HEK293 (cell line): Measurements from ENCODE around the gene GNPTG.

Source experiments
- MEIS1 ChIP-seq: sonication (generic); formaldehyde crosslinking; IDR thresholded peaks from 2 replicates; pipeline ENCODE4 v1.8.1; 2022; ENCODE audit warnings: missing genetic modification reagents, mild to moderate bottlenecking, borderline replicate concordance
- ZBTB48 ChIP-seq: fragments of 450-650 bp; formaldehyde crosslinking; IDR thresholded peaks from 2 replicates; pipeline ENCODE4 v1.5.1; 2016; ENCODE audit warnings: missing biosample characterization, missing genetic modification characterization
- ZNF549 ChIP-seq: fragments of 450-650 bp; IDR thresholded peaks from 2 replicates; pipeline ENCODE4 v1.5.1; 2018; ENCODE audit warnings: missing biosample characterization, missing genetic modification characterization, mild to moderate bottlenecking, inconsistent platforms, moderate library complexity
- TF ChIP-seq, protein P1 (sequence below): fragments of 450-650 bp; formaldehyde crosslinking; IDR thresholded peaks from 2 replicates; pipeline ENCODE4 v1.5.1; 2016; ENCODE audit warnings: missing biosample characterization, missing genetic modification characterization
- TF ChIP-seq, protein P2 (sequence below): sonication (generic); formaldehyde crosslinking; IDR thresholded peaks from 2 replicates; pipeline ENCODE4 v1.8.1; 2022; ENCODE audit warnings: mild to moderate bottlenecking, moderate library complexity, missing genetic modification reagents
- TF ChIP-seq, protein P3 (sequence below): fragments of 450-650 bp; formaldehyde crosslinking; IDR thresholded peaks from 2 replicates; pipeline ENCODE4 v1.5.1; 2017; ENCODE audit warnings: missing biosample characterization, missing genetic modification characterization
- TF ChIP-seq, protein P4 (sequence below): IDR thresholded peaks from 2 replicates; pipeline ENCODE4 v1.6.1; 2011; ENCODE audit warnings: mild to moderate bottlenecking, low read depth, low read length, borderline replicate concordance
- TF ChIP-seq, protein P5 (sequence below): fragments of 450-650 bp; formaldehyde crosslinking; IDR thresholded peaks from 2 replicates; pipeline ENCODE4 v1.5.1; 2016; ENCODE audit warnings: missing biosample characterization, missing genetic modification characterization

DNA sequence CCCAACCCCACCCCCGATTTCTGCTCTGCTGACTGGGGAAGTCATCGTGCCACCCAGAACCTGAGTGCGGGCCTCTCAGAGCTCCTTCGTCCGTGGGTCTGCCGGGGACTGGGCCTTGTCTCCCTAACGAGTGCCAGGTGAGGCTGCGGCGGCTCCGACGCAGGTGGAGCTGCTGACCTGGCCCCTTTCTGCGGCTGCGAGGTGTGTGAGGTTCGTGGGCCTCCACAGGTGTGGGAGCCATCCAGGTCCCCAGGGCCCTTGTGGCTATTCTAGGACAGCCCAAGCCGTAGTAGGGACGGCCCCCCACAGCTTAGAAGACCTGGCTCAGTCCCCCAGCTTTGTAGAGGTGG is 39.3 kb upstream of the GNPTG start:
- TF ChIP-seq, protein P1, sequence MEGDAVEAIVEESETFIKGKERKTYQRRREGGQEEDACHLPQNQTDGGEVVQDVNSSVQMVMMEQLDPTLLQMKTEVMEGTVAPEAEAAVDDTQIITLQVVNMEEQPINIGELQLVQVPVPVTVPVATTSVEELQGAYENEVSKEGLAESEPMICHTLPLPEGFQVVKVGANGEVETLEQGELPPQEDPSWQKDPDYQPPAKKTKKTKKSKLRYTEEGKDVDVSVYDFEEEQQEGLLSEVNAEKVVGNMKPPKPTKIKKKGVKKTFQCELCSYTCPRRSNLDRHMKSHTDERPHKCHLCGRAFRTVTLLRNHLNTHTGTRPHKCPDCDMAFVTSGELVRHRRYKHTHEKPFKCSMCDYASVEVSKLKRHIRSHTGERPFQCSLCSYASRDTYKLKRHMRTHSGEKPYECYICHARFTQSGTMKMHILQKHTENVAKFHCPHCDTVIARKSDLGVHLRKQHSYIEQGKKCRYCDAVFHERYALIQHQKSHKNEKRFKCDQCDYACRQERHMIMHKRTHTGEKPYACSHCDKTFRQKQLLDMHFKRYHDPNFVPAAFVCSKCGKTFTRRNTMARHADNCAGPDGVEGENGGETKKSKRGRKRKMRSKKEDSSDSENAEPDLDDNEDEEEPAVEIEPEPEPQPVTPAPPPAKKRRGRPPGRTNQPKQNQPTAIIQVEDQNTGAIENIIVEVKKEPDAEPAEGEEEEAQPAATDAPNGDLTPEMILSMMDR (tag by site-specific recombination): no peak
- TF ChIP-seq, protein P2, sequence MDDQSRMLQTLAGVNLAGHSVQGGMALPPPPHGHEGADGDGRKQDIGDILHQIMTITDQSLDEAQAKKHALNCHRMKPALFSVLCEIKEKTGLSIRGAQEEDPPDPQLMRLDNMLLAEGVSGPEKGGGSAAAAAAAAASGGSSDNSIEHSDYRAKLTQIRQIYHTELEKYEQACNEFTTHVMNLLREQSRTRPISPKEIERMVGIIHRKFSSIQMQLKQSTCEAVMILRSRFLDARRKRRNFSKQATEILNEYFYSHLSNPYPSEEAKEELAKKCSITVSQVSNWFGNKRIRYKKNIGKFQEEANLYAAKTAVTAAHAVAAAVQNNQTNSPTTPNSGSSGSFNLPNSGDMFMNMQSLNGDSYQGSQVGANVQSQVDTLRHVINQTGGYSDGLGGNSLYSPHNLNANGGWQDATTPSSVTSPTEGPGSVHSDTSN (CRISPR knock-in tag): no peak
- TF ChIP-seq, protein P3, sequence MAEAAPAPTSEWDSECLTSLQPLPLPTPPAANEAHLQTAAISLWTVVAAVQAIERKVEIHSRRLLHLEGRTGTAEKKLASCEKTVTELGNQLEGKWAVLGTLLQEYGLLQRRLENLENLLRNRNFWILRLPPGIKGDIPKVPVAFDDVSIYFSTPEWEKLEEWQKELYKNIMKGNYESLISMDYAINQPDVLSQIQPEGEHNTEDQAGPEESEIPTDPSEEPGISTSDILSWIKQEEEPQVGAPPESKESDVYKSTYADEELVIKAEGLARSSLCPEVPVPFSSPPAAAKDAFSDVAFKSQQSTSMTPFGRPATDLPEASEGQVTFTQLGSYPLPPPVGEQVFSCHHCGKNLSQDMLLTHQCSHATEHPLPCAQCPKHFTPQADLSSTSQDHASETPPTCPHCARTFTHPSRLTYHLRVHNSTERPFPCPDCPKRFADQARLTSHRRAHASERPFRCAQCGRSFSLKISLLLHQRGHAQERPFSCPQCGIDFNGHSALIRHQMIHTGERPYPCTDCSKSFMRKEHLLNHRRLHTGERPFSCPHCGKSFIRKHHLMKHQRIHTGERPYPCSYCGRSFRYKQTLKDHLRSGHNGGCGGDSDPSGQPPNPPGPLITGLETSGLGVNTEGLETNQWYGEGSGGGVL: no peak
- TF ChIP-seq, protein P4, sequence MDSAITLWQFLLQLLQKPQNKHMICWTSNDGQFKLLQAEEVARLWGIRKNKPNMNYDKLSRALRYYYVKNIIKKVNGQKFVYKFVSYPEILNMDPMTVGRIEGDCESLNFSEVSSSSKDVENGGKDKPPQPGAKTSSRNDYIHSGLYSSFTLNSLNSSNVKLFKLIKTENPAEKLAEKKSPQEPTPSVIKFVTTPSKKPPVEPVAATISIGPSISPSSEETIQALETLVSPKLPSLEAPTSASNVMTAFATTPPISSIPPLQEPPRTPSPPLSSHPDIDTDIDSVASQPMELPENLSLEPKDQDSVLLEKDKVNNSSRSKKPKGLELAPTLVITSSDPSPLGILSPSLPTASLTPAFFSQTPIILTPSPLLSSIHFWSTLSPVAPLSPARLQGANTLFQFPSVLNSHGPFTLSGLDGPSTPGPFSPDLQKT: no peak
- TF ChIP-seq MEIS1: no peak
- TF ChIP-seq ZBTB48 (tag by site-specific recombination): no peak
- no peak for TF ChIP-seq ZNF549
- TF ChIP-seq, protein P5, sequence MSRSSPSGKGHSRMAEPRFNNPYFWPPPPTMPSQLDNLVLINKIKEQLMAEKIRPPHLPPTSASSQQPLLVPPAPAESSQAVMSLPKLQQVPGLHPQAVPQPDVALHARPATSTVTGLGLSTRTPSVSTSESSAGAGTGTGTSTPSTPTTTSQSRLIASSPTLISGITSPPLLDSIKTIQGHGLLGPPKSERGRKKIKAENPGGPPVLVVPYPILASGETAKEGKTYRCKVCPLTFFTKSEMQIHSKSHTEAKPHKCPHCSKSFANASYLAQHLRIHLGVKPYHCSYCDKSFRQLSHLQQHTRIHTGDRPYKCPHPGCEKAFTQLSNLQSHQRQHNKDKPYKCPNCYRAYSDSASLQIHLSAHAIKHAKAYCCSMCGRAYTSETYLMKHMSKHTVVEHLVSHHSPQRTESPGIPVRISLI (tag by site-specific recombination): no peak
